ENCODE results near the gene CYB5R3. TPM values are rescaled to one million over a fixed set of nuclear protein-coding genes. Genes with fewer than 3 reads are reported as not detected.
"Not testable (repeated sequence)": the region's sequence is repeated elsewhere in the genome, so short reads cannot be mapped to it uniquely, and the experiment has no call there.

The CYB5R3 gene
- polyA plus RNA-seq, 1 donor: 156 TPM

GRCh38 chr22:42602470-42602869 lies 46.7 kb downstream of the CYB5R3 start:
- DNase-seq (ENCODE audit: low read depth): no peak

- DNase-seq (ENCODE audit: low read depth): no peak
Observed at GRCh38 chr22:42601879-42602465, 47.2 kb downstream of the CYB5R3 start.

GRCh38 chr22:42596863-42597530 lies 52.2 kb downstream of the CYB5R3 start:
- no peak for DNase-seq (ENCODE audit: low read depth)

GRCh38 chr22:42596336-42596735 lies 52.9 kb downstream of the CYB5R3 start:
- peak; percentile 41 for DNase-seq (ENCODE audit: low read depth)

- no peak for DNase-seq (ENCODE audit: low read depth)
Observed at GRCh38 chr22:42595434-42595833, 53.8 kb downstream of the CYB5R3 start.

- no peak for DNase-seq (ENCODE audit: low read depth)
Observed at GRCh38 chr22:42591987-42592386, 57.2 kb downstream of the CYB5R3 start.

- no peak for DNase-seq (ENCODE audit: low read depth)
Observed at GRCh38 chr22:42587588-42588175, 61.5 kb downstream of the CYB5R3 start.

GRCh38 chr22:42586381-42586780 lies 62.8 kb downstream of the CYB5R3 start:
- DNase-seq (ENCODE audit: low read depth): no peak

- no peak for DNase-seq (ENCODE audit: low read depth)
Observed at GRCh38 chr22:42585096-42585495, 64.1 kb downstream of the CYB5R3 start.

- no peak for DNase-seq (ENCODE audit: low read depth)
Observed at GRCh38 chr22:42584364-42584940, 64.7 kb downstream of the CYB5R3 start.

- DNase-seq (ENCODE audit: low read depth): no peak
Observed at GRCh38 chr22:42582987-42583386, 66.2 kb downstream of the CYB5R3 start.

GRCh38 chr22:42581762-42582716 lies 67.2 kb downstream of the CYB5R3 start:
- peak; percentile 34 for DNase-seq (ENCODE audit: low read depth)

- DNase-seq (ENCODE audit: low read depth): not testable (repeated sequence)
Observed at GRCh38 chr22:42581194-42581761, 67.9 kb downstream of the CYB5R3 start.

- DNase-seq (ENCODE audit: low read depth): not testable (repeated sequence)
Observed at GRCh38 chr22:42580040-42580439, 69.2 kb downstream of the CYB5R3 start.

GRCh38 chr22:42577623-42578240 lies 71.5 kb downstream of the CYB5R3 start:
- no peak for DNase-seq (ENCODE audit: low read depth)

- not testable (repeated sequence) for DNase-seq (ENCODE audit: low read depth)
Observed at GRCh38 chr22:42577141-42577540, 72.1 kb downstream of the CYB5R3 start.

- not testable (repeated sequence) for DNase-seq (ENCODE audit: low read depth)
Observed at GRCh38 chr22:42575996-42576574, 73.1 kb downstream of the CYB5R3 start.

GRCh38 chr22:42574468-42574867 lies 74.7 kb downstream of the CYB5R3 start:
- DNase-seq (ENCODE audit: low read depth): not testable (repeated sequence)

GRCh38 chr22:42574046-42574445 lies 75.1 kb downstream of the CYB5R3 start:
- not testable (repeated sequence) for DNase-seq (ENCODE audit: low read depth)

- DNase-seq (ENCODE audit: low read depth): not testable (repeated sequence)
Observed at GRCh38 chr22:42571068-42571467, 78.1 kb downstream of the CYB5R3 start.
